Activated gamma-delta T cell (primary cell): ENCODE measurements around the gene BASP1.
"Not testable (repeated sequence)": the region's sequence is repeated elsewhere in the genome, so short reads cannot be mapped to it uniquely, and the experiment has no call there.

Experiments
- DNase-seq: peaks from one replicate; lab custom pipeline; 2025; lab: John Stamatoyannopoulos, UW

The BASP1 gene

DNA sequence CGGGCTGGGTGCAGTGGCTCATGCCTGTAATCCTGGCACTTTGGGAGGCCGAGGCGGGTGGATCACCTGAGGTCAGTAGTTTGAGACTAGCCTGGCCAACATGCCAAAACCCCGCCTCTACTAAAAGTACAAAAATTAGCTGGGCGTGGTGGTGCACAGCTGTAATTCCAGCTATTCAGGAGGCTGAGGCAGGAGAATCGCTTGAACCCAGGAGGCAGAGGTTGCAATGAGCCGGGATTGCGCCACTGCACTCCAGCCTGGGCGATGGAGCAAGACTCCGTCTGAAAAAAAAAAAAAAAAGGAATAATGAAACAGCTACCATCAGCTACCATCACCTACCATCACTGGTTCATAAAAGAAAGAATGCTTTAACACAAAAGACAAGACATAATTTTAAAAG, 25.9 kb upstream of the BASP1 start:
- DNase-seq: not testable (repeated sequence)

DNA sequence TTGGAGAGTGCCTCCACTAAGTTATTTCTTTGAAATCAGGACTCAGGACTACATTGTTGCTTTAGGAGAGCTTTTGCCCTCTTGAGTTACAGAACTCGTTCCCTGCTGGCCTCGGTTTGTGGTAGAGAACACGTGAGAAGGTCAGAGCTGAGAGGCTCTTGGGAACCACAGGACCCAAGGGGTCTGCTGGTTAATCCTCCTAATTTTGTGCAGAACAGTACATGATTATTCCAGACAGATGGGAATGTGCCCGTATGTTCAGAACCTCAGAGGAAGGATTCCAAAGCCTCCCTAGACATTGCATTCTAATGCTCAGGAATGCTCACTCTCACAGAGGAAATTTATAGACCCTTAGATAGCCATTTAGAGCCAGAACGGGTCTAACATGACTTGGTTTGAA, 25.2 kb upstream of the BASP1 start:
- DNase-seq: no peak

DNA sequence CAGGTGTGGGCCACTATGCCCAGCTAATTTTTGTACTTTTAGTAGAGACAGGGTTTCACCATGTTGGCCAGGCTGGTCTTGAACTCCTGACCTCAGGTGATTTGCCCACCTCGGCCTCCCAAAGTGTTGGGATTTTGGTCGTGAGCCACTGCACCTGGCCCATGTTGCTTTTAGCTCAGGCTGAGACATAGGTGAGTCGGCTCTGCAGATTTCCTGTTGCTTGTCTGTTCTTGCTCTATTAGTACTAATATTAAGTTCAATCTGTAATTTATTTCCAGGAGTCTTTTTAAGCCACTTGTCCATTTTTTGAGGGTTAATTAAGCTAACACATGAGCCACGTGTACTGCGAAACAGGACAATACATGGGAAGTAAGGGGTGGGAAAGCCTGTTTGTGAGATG, 21.4 kb upstream of the BASP1 start:
- DNase-seq: no peak

DNA sequence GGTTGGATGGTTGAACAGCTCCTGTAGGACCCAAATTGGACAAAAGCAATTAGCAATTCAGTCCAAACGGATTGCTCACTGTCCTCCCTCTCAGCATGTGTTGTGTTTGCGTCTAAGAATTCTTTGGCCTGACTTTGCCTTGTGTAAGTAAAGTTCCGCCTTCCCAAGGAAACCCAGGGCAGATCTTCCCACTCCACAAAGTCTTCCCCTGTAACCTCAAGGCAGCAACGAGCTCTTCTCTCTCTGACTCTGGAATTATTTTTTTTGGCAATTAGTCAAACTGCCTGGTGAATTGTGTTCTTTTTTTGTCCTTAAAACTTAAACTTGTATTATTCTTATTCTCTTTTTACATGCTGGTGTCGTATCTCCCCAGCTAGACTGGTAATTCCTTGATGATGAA, 20.7 kb upstream of the BASP1 start:
- no peak for DNase-seq

DNA sequence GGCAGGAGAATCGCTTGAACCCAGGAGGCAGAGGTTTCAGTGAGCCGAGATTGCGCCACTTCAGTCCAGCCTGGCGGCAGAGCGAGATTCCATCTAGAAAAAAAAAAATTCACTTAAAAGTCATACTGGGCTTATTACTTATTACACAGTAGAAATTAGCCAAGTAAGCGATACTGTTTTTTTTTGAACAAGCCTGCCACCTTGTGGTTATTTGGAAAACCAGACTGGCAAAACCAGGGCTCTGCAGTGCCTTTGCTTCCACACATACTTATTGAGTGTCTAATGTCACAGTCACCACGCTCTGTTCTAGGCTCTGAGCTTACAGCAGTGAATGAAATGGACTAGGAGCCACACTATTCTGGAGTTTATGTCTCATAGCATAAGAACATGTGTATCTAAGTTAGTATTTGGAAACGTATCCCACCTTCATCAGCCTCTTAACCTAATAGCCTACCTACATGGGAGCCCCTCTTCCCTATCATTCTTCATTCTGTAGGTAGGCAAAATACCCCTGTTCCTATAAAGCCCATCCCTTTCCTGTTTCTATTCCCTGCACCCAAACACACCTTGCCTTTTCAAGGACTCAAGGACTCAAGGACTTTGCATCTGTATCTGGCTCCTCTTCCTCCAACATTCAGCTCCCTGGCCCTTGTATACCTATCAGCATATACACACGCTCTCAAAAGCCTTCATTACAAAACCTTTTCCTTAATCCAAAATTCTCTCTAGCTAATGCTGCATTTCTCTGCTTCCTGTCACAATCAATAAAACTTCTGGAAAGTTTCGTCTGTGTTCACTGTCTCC, 13.9 kb upstream of the BASP1 start:
- no peak for DNase-seq

DNA sequence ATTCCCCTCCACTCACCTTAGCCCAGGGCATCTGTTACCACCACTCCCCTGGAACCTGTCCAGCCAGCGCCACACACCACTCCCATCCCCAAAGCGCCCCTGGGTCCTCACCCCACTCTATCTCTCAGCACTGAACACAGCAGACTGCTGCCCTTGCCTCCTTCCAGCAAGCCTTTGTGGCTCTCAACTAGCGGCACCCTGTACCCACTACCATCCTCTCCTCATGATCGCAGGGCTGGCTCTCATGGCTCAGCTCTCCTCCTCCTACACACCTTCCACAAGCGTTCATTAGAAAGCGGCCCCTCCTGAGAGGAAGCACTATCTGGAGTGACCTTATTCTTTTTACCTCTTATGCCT, 13.3 kb upstream of the BASP1 start:
- DNase-seq: no peak

DNA sequence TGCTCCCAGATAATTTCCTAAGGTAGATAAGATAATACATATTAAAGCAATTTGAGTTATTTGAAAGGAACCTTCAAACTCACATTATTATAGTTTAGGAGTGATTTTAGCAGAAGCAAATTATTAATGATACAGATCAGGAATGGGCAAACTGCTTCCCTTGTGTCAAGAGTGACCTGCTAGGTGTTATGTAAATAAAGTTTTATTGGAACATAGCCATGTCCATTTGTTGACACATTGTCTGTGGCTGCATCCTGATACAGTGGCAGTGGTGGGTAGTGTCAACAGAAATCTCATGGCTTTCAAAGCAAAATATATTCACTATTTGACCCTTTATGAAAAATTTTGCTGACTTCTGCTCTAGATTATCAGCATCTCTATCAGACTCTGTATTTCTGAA, 11.4 kb upstream of the BASP1 start:
- DNase-seq: no peak

DNA sequence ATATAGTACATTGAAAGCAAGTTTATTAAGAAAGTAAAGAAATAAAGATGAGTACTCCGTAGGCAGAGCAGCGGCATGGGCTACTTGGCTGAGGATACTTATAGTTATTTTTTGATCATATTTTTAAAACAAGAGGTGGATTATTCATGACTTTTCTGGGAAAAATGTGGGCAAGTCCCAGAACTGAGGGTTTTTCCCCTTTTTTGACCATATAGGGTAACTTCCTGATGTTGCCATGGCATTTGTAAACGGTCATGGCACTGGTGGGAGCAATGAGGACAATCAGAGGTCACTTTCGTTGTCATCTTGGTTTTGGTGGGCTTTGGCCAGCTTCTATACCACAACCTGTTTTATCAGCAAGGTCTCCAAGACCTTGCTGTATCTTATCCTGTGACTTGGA, 5.2 kb upstream of the BASP1 start:
- no peak for DNase-seq

DNA sequence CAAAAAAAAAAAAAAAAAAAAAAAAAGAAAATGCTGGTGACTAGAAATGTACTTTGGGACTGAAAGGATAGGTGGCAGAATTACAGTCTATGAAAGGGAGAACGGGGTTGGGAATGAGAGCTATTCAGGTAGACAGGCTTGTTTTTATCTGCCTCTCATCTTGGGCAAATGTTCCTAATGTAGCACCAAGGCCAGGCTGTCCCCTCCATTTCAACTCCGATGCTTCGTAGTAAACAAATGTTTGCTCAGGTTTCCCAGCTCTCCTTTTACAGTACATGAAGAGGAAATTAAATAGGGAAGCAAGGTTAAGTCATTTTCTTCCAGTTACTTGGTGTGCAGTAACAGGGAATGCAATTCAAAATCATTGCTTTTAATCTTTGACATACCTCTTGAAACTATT, 4.4 kb upstream of the BASP1 start:
- DNase-seq: no peak

DNA sequence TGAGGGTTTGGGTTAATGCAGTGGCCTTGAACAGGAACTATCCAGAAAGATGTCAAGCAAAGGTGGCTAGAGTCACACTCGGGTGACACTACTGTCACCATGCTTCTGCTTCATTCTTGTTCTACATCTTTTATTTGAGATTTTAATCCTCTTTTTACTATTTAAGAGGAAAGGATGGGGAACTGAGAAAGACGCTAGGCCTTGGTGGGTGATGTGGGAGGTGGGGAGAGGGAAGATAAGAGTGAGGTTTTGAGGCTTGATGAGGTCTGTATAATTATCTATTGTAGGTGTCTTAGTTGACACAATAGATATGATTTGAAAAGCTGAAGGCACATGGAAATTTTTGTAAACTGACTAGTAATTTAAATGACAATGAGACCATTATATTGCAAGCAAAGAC, 3.5 kb upstream of the BASP1 start:
- DNase-seq: no peak

DNA sequence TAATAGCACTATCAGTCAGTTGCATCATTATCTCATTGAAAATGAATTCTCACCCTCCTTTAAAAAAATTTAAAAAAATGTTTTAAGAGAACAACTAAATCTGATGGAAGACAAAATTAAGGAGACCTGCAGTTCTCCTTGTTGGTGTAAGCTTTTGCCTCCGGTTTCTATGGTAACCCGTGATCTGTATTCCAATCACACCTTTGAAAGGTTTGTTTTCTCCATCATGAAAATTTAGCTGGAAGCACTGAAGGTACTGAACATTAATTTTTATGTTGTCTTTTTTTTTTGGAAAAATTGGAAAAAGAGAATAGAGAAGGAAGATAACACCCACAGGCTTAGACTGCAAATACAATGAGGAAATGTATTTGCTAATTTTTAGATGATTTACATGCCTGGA, 2.5 kb upstream of the BASP1 start:
- no peak for DNase-seq

DNA sequence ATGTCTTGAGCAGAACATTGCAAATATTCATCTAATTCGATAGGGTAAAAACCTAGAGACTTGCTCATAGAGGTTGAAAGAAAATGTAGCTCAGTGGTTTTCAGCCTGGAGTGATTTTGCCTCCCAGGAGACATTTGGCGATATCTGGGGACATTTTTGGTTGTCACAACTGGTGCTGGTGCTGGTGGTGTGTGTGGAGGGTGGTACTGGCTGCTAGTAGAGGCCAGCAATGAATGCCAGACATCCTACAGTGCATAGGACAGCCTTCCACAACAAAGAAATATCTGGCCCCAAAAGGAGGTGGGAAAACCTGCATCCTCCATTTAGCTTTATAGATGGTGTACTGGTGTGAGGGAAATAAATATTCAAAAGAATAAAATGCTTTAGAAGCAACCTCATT, 2.1 kb upstream of the BASP1 start:
- no peak for DNase-seq

DNA sequence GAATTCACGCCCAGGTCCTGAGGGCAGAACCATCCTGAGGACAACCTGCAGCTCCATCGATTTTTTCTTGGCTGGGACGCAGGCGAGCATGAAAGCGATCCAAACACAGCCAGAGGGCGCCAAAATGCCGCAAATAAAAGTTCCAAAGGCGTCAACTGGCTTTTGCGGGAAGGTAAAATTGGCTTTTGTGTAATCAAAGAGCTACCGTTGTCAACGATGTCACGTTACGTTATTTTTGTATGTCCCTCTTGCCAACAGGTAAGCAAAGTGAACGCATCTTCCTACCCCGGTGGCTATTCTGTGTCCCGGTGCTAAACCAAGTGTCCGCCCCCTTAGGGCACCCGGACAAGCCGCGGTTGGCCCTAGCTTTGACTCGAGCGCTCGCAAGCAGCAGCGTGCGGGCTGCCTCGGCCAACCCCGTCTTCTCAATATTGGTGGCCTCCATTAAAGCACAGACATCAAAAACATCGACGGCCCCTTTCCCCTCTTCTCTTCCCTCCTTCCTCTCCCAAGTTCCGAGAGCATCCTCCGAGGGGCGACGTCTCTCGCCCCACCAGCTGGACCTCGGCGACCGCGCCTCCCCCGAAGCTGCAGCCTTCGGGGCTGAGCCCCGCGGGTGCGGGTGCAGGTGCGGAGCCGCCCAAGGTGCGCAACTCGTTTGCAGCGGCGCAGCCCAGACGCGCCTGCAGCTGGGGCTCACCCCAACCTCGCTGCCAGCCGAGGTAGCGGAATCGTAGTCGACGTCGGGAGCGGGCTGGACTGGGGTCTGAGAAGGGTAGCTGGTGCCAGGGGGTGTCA, 1.1 kb upstream of the BASP1 start:
- DNase-seq: no peak

DNA sequence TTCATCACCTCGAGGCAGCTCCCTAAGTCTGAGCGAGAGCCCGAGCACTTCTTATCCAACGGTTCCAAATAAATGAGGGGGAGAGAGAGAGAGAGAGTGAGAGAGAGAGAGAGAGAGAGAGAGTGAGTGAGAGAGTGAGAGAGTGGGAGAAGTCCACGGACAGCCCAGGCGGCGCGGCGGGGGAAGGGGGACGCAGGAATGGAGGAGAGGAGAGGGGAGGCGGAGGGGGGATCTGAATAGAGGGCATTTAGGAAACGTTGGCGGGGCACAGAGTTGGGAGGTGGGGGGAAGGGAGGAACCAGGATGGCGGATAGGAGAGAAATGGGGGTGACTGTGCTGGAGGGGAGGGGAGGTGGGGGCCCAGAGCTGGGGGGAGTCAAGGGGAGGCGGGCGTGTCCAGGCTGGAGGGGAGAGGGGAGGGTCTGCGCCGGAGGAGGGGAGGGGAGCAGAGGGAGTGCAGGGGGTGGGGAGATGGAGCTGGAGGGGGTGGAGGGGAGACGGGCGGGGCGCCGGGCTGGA, 398 bp upstream of the BASP1 start:
- no peak for DNase-seq

DNA sequence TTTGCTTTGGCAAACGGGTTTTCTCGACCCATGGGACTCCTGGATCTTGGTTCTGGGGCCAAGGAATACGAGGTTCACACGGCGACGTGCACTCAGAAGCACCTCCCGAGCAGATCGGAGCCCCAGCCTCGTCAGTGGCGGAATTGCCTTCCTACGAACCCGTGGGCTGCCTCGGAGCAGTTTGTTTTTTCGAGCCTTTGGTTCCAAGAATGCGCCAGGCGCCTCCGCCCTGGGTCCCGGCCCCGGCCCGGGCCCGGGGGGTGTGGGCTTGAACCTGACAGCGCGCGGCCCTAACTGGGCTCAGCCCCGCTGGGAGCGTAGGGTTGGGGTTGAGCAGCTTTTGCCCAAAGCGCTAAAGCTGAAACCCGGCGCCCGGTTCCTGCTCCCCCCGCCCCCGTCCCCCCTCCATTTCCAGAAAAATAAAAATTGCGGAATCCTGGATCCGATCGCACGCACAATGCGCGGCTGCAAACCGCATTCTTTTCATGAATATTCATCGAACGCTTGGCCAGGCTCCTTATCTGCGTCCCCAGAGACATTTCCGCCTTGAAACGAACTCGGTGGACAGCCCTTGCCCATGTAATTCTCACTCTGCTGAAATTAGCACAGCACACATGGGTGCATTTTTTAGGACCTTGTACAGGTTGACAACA, 1.0 kb downstream of the BASP1 start:
- no peak for DNase-seq

DNA sequence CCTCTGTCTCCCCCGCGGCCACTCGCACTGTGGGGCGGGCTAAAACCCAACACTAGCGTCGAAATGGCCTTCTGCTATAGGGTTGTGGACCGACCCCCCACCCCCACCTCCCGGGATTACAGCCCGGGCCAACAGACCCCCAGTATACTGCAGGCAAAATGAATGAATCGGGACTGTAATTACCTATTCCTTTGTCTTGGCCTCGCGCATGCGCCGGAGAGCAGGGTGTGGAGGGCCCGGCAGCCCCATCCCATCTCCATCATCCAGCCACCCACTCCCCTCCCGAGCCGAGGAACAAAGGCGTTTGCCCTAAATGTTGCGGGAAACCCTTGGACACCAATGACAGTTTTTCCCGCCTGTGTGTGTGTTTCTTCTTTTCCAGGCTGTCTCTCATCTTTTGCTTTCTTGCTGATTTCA, 1.6 kb downstream of the BASP1 start:
- DNase-seq: no peak

DNA sequence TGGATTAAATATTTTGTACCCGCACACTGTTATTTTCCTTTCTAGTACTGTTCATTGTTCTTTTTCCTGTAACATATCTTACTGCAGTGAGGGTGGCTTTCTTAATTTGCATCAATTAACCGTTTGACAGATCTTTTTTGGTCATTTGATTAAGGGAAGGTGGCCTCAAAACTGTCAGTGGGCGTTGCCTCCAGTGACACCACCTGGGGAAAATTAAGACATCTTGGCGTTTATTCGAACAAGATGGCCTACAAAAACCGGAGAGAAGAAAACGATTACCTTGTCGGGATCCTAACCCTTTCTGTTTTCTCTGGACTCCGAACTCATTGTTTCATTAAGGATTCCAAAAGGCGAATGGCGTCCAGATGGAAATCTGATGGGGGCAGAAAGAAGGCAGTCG, 2.0 kb downstream of the BASP1 start:
- DNase-seq: no peak

DNA sequence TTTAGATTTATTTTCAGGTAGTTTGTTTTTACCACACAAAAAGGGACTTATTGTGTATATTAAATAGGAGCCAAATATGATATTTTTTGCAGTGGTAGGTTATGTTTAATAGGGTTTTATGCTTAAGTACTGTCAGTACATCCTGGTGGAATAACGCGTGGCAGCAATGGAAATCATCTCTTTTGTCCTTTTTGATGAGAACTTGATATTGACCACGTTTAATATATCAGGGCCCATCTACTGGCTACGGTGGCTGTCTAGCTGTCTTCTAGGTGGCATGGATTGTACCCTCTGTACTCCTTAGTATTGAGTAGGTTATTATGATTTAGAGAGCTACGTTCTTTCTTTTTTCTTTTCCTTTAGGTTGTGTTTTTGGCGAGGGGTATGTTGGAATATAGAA, 2.6 kb downstream of the BASP1 start:
- no peak for DNase-seq

DNA sequence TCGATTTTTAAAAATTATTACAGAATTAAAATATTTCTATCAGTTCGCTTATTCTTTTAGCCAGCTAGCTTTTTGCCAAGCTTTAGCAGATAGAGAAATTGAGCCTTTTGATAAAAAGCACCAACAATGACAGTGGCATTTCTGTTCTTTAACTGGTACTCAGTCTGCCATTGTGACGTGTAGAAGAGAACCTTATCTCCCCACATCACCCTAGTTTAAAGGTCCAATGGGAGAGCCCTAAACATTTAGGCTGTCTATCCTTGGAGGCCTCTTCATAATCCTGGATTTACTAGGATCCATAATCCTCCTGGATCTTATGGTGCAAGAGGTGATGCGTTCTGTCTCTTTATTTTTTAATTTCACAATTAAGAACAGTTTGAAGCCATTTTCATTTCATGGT, 3.0 kb downstream of the BASP1 start:
- no peak for DNase-seq

DNA sequence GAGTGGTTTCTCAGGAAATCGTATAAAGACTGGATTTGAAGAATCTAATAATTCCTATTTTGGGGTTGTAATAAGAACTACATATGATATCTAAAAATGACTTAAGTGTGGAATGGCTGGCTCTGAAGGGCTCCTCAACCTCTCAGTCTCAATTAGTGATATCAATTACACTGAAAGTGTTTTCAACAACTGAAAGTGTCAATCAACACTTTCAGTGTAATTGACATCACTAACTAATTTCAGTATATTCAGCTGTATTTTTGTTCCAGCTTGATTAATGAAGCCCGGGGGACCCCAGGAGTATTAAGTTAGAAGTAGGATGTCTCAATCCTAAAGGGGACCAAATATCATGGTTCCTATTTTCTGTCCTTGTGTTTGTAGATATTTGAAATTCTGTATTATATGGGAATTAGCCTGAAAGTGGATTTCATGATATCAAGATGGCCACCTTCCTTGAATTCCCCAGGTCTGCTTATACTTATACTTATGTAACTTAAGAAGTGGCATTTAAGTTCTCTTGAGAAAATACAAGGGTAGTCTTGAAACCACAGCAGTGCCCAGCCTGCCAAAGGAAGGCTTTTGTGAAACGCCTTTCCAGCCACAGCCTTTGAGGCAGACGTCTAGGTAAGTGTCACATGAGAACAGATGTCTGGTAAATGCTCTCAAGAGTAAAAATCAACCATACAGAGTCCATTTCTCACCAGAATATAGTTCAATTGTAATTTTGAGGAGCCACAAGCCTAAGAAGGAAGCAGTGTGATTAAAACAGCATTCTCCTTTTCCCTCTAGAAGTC, 4.6 kb downstream of the BASP1 start:
- no peak for DNase-seq

DNA sequence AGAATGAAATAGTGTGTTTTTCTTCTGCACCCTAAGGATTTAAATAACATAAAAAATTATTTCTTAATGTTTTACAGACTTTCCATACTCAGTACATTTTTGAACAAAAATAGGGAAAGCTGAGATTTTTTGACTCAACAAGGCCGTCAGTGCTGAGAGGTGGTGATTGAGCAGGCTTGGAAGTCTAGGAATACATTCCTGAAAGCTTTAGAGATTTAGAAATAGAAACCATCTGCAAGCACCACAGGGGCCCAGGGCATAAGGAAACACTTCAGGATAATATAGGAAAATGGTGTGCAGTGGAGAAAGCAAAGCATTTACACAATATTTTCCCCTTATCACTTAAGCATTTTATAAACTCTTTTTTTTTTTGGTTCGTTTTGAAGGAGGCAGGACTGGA, 5.2 kb downstream of the BASP1 start:
- DNase-seq: no peak
